Esophagus muscularis mucosa (tissue), 3 donors: Measurements from ENCODE around the gene MAGEA3.
"Not testable (repeated sequence)": the region's sequence is repeated elsewhere in the genome, so short reads cannot be mapped to it uniquely, and the experiment has no call there.

Experiments used
- CTCF ChIP-seq, 3 experiments: fragments of 200-600 bp in 2 of 3; fragments of 450-650 bp in 1 of 3; sonication (generic) in 2 of 3; IDR thresholded peaks; one replicate each; pipeline ENCODE4 v1.5.1; 2017 to 2019; ENCODE audit warnings: antibody characterized with exemption in 3 of 3, mild to moderate bottlenecking in 2 of 3, moderate library complexity in 1 of 3
- POLR2A ChIP-seq: fragments of 450-650 bp; IDR thresholded peaks from one replicate; pipeline ENCODE4 v1.6.1; 2017; ENCODE audit warnings: antibody characterized with exemption, moderate library complexity, mild to moderate bottlenecking, low read depth

DNA sequence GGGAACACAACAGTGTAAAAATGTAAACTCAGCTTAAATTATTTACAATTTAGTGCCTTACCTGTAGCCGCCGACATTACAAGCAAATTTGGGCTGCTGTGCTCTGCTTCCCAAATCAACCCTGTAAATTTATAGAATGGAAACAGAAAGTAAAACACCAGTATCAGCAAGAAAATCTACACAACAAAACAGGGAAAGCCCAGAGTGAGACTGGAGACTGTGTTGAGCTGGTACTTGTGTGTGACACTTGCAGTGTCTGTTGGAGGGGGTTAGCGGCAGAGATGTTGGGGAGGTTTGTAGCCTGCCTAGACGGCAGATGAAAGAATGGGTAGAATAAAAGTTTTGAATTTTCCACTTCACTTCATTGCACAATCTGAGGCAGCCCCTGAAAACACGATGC is 14.6 kb downstream of the MAGEA3 start:
- not testable (repeated sequence) for TF ChIP-seq CTCF (IDR thresholded peaks at IDR 0.05); POLR2A
